GM21381 (cell line): Measurements from ENCODE around the gene BUD13.
A peak's percentile ranks its signal among the peaks of the same experiment; 100 is the strongest.

Experiments
- ATAC-seq: cut with Tn5 transposase; IDR thresholded peaks from one replicate; pipeline ENCODE4 v1.9.1; 2021; ENCODE audit warnings: mild to moderate bottlenecking, moderate library complexity; ENCODE audit not compliant: unreplicated experiment

Gene BUD13

GRCh38 chr11:116792869-116793771, 20.3 kb upstream of the BUD13 start:
- no peak for ATAC-seq

GRCh38 chr11:116792144-116792868, 19.5 kb upstream of the BUD13 start:
- ATAC-seq, result no peak

GRCh38 chr11:116791813-116792143, 19.0 kb upstream of the BUD13 start, which contains the start of gene APOA5:
Gene APOA5 (minus strand): TSS chr11:116791879. CDS start chr11:116791860, 19 bp downstream.
- ATAC-seq, result no peak

DNA sequence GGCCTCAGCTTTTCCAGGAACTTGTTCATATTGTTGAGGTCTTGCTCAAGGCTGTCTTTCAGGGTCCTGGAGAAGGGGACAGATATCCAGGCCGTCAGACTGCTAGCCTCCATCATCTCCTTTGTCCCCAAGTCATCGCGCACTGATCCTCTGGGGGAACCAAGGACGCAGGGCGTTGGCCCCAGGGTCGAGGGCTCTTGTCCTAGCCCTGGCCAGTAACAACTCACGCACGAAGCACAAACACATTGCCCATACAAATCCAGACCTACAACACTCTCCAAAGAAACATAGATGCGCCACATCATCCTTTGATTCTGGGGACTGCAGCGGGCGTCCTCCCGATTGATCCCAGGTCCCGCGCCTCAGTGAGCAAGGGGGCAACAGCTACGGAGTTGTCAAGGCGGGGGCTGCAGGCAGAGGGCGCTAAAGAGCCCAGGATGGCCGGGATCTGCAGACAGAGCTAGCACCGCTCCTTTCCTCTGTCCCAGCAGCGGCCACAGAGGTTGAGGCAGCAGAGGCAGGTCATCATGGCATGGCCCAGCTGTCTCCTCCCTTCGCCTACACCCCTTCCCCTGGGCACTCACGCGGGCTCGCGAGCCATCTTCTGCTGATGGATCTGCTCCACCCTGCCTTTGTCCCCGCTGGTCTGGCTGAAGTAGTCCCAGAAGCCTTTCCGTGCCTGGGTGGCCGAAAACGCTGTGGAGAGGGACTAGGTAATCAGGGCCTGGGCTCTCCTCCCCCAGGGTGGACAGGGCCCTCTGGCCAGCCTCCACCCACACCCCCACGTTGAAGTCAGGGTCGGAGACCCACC, 18.4 kb upstream of the BUD13 start:
- ATAC-seq, result no peak

DNA sequence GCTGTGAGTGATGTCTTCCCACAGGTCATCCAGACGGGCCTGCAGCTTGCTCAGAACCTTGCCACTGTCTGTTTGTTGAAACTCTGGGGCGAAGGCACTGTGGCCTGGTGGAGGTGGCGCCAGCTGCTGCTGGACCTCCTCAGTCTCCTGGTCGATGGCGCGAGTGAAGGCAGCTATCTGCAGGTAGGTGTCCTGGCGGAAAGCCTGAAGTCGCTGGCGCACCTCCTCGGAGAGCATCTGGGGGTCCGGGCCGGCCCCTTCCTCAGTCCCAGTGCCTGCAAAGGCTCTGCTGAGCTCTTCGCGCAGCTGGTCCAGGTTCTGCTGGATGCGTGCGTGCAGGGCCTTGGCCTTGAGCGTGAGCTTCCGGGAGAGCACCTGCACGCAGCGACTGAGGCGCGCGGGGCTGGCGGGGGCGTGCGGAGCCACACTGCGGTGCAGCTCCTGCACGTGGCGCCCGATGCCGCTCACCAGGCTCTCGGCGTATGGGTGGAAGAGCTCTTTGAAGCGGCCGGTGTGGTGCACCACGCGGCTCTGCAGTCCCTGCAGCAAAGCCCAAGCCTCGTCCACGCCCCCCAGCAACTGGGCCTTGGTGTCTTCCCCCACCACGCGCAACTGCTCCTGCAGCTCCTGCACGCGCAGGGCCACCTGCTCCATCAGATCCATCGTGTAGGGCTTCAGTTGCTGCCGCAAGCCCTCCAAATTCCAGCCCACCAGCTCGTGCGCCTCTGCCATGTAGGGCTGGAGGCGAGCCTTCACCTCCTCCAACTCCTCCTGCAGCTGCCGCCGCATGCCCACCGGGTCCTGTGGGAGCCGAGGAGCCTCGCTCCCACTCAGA, 17.6 kb upstream of the BUD13 start:
- no peak for ATAC-seq

DNA sequence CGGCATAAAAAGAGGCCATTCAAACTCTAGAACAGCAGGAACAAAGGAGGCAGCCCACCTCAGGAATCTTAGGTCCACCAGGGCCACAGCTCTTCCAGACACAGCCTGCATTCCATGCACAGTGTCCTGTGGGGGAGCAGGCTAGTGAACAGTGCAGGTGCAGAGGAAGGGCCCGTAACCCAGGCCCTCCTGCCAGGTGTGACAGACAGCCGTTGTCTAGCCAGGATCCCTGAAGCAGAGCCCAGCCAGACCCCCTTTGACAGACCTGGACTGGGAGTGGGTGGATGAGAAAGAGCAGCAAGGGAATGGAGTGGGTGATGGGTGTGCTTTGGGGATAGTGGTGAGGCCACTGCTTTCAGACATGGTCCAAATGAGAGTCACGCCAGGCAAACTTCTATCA, 16.2 kb upstream of the BUD13 start:
- no peak for ATAC-seq

- ATAC-seq, result no peak
Measured at GRCh38 chr11:116788534-116788933, 15.7 kb upstream of the BUD13 start.

DNA sequence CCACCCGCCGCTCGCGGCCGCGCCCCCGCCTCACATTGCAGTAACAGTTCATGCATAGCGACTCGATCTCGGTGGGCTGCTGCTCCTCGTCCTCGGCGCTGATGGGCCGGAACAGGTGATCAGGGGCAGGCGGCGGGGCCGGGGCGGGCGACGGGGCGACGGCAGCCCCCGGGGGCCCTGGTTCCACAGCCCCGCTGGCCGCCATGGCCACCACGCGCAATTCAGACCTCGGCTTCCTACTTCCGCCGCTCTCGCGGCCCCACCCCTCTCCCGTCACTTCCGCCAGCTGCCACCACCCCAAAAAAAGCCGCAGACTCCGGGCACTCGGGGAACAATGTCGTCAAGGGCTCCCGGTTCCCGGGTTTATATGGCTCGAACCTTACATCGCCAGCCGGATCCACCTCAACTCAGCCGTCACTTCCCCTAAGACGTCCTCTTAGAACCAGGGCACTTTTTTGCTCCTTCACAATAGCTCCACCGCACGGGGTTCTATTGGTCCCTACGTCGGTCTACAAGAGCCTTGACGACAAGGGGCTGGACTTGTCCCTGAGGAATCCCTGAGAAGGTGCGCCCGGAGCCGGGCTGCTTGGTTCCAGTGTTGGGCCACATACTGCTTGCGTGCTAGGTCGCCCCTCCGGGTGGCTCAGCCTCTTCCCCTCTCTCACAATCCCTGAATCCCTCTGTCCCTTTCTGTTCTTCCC, 15.1 kb upstream of the BUD13 start, which contains the start of gene ZPR1:
TSS of gene ZPR1 (minus strand) at position 238 of the 701 bp plus-strand sequence. CDS start at position 205, 33 bp downstream.
- ATAC-seq, result peak; percentile 86

GRCh38 chr11:116787436-116787785, 14.6 kb upstream of the BUD13 start:
- no peak for ATAC-seq

DNA sequence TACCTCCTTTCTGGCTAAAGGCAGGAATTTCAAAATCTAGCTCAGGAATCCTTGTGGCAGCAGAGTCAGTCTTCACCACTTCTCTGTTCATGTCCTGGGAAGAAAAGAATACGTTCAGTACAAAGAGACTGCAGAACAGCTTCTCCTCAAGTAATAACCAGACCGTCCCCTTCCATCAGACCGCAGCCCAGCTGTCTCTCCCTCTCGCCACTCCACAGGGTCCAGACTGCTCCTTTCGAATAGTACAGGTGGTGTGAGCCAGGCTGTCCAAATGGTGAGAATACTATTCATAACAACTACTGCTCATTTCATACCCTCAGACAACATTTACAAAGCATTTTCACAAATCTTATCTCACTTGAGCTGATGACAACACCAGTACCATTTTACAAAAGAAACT, 14.2 kb upstream of the BUD13 start:
- no peak for ATAC-seq

DNA sequence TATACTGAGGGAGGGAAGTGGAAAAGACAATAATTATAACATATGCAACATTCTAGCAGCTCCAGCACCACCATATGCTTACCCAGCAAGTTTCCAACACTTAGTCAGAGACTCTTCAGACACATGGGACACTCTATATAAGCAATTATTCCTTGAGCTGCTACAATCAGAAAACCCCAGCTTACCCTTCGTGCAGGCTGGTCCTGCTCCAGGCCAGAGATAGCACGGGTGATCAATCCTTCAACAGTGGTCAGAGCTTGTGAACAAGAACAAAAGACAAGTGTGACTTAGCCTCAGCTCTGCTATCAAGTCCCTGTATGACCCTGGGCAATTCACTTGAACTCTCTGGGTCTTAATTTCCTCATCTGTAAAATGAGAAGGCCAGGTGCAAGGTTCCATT, 13.5 kb upstream of the BUD13 start:
- ATAC-seq, result no peak

DNA sequence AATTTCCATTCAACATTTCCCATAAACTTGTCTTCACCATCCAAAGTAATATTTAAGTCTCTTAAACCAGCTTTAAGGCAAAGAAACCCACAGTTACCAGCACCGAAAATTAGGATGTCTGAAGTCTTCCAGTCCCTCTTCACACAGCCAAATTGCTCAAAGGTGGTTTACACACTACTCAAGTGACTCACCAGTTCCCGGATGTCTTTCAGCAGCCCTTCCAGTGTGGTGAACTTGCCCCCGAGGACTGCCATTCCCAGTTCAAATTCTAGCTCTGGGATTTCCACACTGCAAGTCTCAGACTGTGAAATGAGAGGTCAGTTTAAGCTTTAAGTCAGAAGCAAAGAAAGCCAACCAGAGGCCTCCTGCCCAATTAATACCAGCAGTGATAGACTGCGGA, 9.9 kb upstream of the BUD13 start:
- ATAC-seq, result no peak

DNA sequence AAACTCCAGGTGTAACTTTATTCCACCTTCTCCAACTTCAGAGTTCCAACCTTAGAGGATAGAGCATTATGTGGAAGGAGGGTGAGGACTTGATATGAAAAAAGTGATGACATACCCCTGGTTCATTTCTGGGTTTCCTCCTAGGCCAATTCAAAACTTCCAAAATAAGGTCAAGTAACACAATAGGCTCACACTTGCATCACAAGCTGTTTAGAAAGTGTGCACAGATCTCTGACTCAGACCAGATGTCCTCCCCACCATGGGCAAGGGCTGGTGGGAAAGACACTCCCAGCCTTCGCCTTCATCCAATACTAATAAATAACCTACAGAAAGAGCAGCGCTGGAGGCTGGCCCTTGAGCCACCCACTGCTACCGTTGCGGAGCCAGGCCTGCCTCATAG, 5.8 kb upstream of the BUD13 start:
- ATAC-seq, result no peak

DNA sequence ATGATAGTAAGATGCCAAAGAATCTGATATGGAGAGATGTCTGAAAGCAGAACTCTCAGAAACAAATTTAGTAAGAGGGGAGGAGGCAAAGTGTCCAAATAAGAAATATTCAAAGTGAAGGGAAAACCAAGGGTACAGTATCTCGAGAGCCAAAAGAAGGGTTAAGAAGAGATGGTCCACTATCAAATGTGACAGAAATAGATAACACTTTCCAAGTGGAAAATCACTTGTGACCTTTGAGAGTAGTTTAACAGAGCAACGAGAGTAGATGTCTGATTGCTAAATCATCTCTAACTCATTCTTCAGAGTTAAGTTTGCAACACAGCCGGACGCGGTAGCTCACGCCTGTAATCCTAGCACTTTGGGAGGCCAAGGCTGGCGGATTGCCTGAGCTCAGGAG, 4.3 kb upstream of the BUD13 start:
- ATAC-seq, result no peak

GRCh38 chr11:116776522-116776984, 3.8 kb upstream of the BUD13 start:
- ATAC-seq, result no peak

- ATAC-seq, result no peak
Measured at GRCh38 chr11:116775975-116776374, 3.2 kb upstream of the BUD13 start.

DNA sequence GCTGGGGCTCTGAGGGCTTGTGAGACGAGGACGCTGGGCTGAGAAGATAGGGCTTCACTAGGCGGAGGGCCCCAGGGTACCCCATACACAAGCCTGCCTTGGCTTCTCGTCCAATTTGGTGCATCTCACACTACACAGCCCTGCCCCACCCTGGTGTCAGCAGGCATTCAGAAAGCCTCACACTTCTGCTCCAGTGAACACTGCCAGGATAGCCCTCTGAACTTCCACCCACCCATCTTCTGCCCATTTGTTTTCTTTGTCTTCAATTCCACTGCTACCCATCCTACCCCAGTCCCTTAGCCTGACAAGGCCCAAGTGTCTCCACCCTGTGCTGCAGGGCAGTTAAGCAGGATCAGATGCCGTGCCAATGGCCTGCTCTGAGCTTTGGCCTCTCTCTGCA, 1.9 kb upstream of the BUD13 start:
- ATAC-seq, result no peak

- no peak for ATAC-seq
Measured at GRCh38 chr11:116773203-116774097, 663 bp upstream of the BUD13 start.

GRCh38 chr11:116771935-116772334, 852 bp downstream of the BUD13 start:
- ATAC-seq, result no peak
